Panc1 (cell line): ENCODE data around the gene WDR75. TPM values are rescaled to one million over a fixed set of nuclear protein-coding genes. Genes with fewer than 3 reads are reported as not detected.

Experiments used
- ATAC-seq: fragments of 200-7000 bp; cut with Tn5 transposase; 2 replicates; pipeline ENCODE4 v1.9.1; 2020; ENCODE audit warnings: mild to moderate bottlenecking, moderate library complexity
- BruUV-seq: library from RNA; stranded (reverse); fragments of 400-500 nt; replicated peaks from 2 replicates; lab custom pipeline; 2021; lab: Mats Ljungman, UMichigan
- CTCF ChIA-PET: fragments of 300-600 bp; sonication (Branson Sonifier 250); formaldehyde crosslinking; loops from one replicate; lab custom pipeline; 2022; ENCODE audit warnings: antibody characterized with exemption; lab: Charles Lee
- POLR2A ChIA-PET: fragments of 300-600 bp; sonication (Branson Sonifier 250); formaldehyde crosslinking; loops from one replicate; lab custom pipeline; 2022; ENCODE audit warnings: antibody characterized with exemption; lab: Charles Lee
- DNase-seq: peaks from one replicate; pipeline ENCODE4 v3.0.0-alpha.2; 2010; ENCODE audit warnings: low read depth, low spot score
- H3K27ac ChIP-seq: 2 replicates; pipeline ENCODE4 v1.5.1; 2011; ENCODE audit warnings: mild to moderate bottlenecking, low read length, inconsistent platforms
- H3K27me3 ChIP-seq: fragments of 200-500 bp; sonication (Bioruptor generic); 2 replicates; pipeline ENCODE4 v1.6.0; 2014; ENCODE audit warnings: low read length, inconsistent platforms; ENCODE audit not compliant: control insufficient read depth, insufficient read depth
- H3K36me3 ChIP-seq: fragments of 200-500 bp; sonication (Bioruptor generic); 2 replicates; pipeline ENCODE4 v1.5.1; 2014; ENCODE audit warnings: inconsistent platforms, mild to moderate bottlenecking, low read length, moderate library complexity; ENCODE audit not compliant: control insufficient read depth, insufficient read depth
- H3K4me1 ChIP-seq: 2 replicates; pipeline ENCODE4 v1.5.1; 2011; ENCODE audit warnings: inconsistent platforms, mild to moderate bottlenecking, low read length, moderate library complexity; ENCODE audit not compliant: control insufficient read depth, insufficient read depth
- H3K4me3 ChIP-seq, 2 experiments: 2 replicates each; pipeline ENCODE4 v1.5.1; 2011 to 2012; ENCODE audit warnings: low read depth in 2 of 2, low read length in 2 of 2, mild to moderate bottlenecking in 2 of 2, inconsistent platforms in 1 of 2, moderate library complexity in 1 of 2
- H3K9me3 ChIP-seq: fragments of 200-500 bp; sonication (Bioruptor generic); 2 replicates; pipeline ENCODE4 v1.5.1; 2014; ENCODE audit warnings: low read depth, mild to moderate bottlenecking, inconsistent platforms, low read length, moderate library complexity; ENCODE audit not compliant: control insufficient read depth, insufficient read depth
- CTCF ChIP-seq: fragments of 450-650 bp; IDR thresholded peaks from 2 replicates; pipeline ENCODE4 v1.5.1; 2017; ENCODE audit warnings: mild to moderate bottlenecking
- POLR2AphosphoS5 ChIP-seq: IDR thresholded peaks from 2 replicates; pipeline ENCODE4 v1.6.1; 2012; ENCODE audit warnings: mild to moderate bottlenecking, low read depth, low read length, moderate library complexity
- REST ChIP-seq, 2 experiments: IDR thresholded peaks; 2 replicates each; pipeline ENCODE4 v1.6.1; 2011 to 2012; ENCODE audit warnings: low read depth in 2 of 2, control low read depth in 1 of 2, low read length in 1 of 2, mild to moderate bottlenecking in 1 of 2, moderate library complexity in 1 of 2; ENCODE audit not compliant: insufficient read depth in 1 of 2
- SIN3A ChIP-seq: IDR thresholded peaks from 2 replicates; pipeline ENCODE4 v1.6.1; 2012; ENCODE audit warnings: low read depth, mild to moderate bottlenecking, low read length, moderate library complexity, borderline replicate concordance; ENCODE audit not compliant: insufficient read depth
- TCF7L2 ChIP-seq: IDR thresholded peaks from 2 replicates; pipeline ENCODE4 v1.6.1; 2011; ENCODE audit warnings: mild to moderate bottlenecking, low read depth, low read length, inconsistent platforms
- in situ Hi-C: cut with HindIII; loops from 2 replicates; pipeline ENCODE4 v1.10.0; 2016; ENCODE audit warnings: low sequenced_read_pairs, low pct_unique_long_range_greater_than_20kb
- intact Hi-C: fragments of 100-400 bp; cut with micrococcal nuclease; formaldehyde crosslinking; loops from one replicate; pipeline ENCODE4 v1.10.0; 2022; ENCODE audit not compliant: unreplicated experiment
- total RNA-seq: library from RNA; stranded (reverse); gene quantifications from one replicate; pipeline ENCODE4 v1.2.1, GENCODE V29; 2021; ENCODE audit not compliant: unreplicated experiment

The WDR75 gene
- total RNA-seq, 1 experiment from 2014 or later, result 58.3 TPM

GRCh38 chr2:189492451-189492850 lies 51.2 kb downstream of the WDR75 start:
- DNase-seq, result no peak
- no peak for ATAC-seq
- TF ChIP-seq TCF7L2 (no peak), POLR2AphosphoS5 (no peak), SIN3A (no peak), CTCF (no peak), REST (IDR thresholded peaks at IDR 0.05; ENCODE audit: insufficient read depth in 1 of 2, low read depth in 2 of 2, low read length in 1 of 2) (no peak)
- BruUV-seq, result no TSS peak
- no peak overlapping the region for H3K27ac ChIP-seq
- ChIA-PET POLR2A (no interaction called here), CTCF (no interaction called here)
- intact Hi-C loops (no loop called here), in situ Hi-C loops (no loop called here)
- no peaks in the 10 kb centered on the region for H3K9me3 ChIP-seq
- peaks cover 2% of the 10 kb centered on the region; the same call in 1 of the 2 replicates for H3K27me3 ChIP-seq
- no peaks in the 10 kb centered on the region for H3K4me1 ChIP-seq
- no peaks in the 10 kb centered on the region for H3K36me3 ChIP-seq
- no peak overlapping the region for H3K4me3 ChIP-seq

- intact Hi-C loops (no loop called here), in situ Hi-C loops (no loop called here)
- TF ChIP-seq REST (IDR thresholded peaks at IDR 0.05; ENCODE audit: insufficient read depth in 1 of 2, low read depth in 2 of 2, low read length in 1 of 2) (no peak), TCF7L2 (no peak), CTCF (no peak; the same call in 1 of the 2 replicates), SIN3A (no peak), POLR2AphosphoS5 (no peak)
- H3K27ac ChIP-seq, result no peak overlapping the region
- ATAC-seq (no peak), DNase-seq (no peak)
- no TSS peak for BruUV-seq
- no peak overlapping the region for H3K4me3 ChIP-seq
- POLR2A ChIA-PET, result no interaction called here
- no peaks in the 10 kb centered on the region for H3K9me3 ChIP-seq
- no peaks in the 10 kb centered on the region for H3K4me1 ChIP-seq
- no peaks in the 10 kb centered on the region; the same call in 1 of the 2 replicates for H3K27me3 ChIP-seq
- CTCF ChIA-PET, result no interaction called here
- H3K36me3 ChIP-seq, result no peaks in the 10 kb centered on the region
These were observed 56.9 kb downstream of the WDR75 start for GRCh38 chr2:189498205-189498604.
